ENCODE measurements around the gene SPARC.
"Not testable (repeated sequence)": the region's sequence is repeated elsewhere in the genome, so short reads cannot be mapped to it uniquely, and the experiment has no call there.

Gene SPARC, protein sequence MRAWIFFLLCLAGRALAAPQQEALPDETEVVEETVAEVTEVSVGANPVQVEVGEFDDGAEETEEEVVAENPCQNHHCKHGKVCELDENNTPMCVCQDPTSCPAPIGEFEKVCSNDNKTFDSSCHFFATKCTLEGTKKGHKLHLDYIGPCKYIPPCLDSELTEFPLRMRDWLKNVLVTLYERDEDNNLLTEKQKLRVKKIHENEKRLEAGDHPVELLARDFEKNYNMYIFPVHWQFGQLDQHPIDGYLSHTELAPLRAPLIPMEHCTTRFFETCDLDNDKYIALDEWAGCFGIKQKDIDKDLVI

DNA sequence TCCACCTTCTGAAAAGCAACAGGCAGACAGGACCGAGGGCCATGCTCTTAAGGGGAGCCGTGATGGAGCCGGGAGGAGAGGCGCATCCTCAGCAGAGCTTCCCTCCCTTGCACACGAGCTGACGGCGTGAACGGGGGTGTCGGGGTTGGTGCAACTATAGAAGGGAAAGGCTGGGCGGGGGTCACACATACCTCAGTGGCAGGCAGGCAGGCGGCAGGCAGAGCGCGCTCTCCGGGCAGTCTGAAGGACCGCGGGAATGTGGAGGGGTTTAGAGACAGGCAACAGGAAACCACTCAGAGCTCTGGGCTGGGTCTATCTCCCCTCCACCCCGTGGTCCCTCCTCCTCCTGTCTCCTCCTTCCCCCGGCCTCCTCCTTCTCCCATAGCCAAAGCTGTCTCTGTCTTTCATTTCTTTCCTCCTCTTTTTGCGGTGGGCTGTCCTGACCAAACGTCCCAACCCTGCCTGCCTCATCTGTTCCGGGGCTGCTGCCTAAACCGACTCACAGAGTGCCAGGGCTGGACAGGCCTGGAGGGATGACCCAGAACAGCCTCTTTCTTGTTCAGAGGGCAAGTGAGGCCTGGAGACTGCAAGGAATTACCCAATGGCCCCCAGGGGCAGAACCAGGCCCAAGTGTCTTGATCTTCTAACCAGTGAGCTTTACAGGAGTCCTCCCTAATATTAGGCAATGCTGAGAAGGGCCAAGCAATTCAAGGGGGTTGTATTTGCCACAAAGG is at the start of gene SPARC:
Gene SPARC, minus strand, starts transcription at position 242 of the 734 bp plus-strand sequence. CDS start 10,727 bp downstream, outside the sequence.
- H3K27ac ChIP-seq = no peak within 1 kb of the TSS
- TF ChIP-seq, protein P1, sequence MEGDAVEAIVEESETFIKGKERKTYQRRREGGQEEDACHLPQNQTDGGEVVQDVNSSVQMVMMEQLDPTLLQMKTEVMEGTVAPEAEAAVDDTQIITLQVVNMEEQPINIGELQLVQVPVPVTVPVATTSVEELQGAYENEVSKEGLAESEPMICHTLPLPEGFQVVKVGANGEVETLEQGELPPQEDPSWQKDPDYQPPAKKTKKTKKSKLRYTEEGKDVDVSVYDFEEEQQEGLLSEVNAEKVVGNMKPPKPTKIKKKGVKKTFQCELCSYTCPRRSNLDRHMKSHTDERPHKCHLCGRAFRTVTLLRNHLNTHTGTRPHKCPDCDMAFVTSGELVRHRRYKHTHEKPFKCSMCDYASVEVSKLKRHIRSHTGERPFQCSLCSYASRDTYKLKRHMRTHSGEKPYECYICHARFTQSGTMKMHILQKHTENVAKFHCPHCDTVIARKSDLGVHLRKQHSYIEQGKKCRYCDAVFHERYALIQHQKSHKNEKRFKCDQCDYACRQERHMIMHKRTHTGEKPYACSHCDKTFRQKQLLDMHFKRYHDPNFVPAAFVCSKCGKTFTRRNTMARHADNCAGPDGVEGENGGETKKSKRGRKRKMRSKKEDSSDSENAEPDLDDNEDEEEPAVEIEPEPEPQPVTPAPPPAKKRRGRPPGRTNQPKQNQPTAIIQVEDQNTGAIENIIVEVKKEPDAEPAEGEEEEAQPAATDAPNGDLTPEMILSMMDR (IDR thresholded peaks at IDR 0.05) = no peak
- TF ChIP-seq ZFX (IDR thresholded peaks at IDR 0.05; ENCODE audit: borderline replicate concordance) = no peak

DNA sequence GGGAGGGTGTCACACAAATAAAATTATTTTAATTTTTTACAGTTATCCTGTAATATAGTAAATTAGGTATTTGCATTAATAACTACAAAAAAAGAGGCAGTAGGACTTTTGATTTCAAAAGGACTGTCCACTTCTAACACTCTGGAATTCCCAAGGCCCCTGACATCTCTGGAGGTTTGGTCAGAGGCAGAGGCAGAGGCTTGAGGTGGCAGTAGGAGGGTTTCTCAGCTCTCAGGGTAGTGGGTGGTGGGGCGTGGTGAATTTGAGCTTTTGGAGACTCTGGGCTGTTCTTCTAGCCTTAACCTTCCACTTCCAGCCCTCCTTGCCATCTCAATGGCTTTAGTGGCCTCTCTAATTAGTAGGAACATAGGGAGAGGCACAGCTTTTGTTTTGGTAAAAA is 48.9 kb upstream of the SPARC start:
- no peak for TF ChIP-seq ZFX (IDR thresholded peaks at IDR 0.05; ENCODE audit: borderline replicate concordance)
- TF ChIP-seq, protein P1 (IDR thresholded peaks at IDR 0.05) = no peak
- no peak overlapping the region for H3K27ac ChIP-seq

DNA sequence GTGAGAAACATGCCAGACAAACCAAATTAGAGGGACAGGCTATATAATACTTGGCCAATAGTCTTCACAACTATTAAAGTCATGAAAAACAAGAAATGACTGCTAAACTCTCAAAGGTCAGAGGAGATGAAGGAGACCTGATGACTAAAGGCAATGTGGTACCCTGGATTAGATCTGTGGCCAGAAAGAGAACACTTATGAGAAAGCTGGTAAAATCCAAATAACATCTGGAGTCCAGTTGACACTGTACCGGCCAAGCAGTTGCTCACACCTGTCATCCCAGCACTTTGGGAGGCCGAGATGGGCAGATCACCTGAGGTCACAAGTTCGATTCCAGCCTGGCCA is 47.3 kb upstream of the SPARC start:
- H3K27ac ChIP-seq = no peak overlapping the region
- TF ChIP-seq, protein P1 (IDR thresholded peaks at IDR 0.05) = no peak
- TF ChIP-seq ZFX (IDR thresholded peaks at IDR 0.05; ENCODE audit: borderline replicate concordance) = no peak

DNA sequence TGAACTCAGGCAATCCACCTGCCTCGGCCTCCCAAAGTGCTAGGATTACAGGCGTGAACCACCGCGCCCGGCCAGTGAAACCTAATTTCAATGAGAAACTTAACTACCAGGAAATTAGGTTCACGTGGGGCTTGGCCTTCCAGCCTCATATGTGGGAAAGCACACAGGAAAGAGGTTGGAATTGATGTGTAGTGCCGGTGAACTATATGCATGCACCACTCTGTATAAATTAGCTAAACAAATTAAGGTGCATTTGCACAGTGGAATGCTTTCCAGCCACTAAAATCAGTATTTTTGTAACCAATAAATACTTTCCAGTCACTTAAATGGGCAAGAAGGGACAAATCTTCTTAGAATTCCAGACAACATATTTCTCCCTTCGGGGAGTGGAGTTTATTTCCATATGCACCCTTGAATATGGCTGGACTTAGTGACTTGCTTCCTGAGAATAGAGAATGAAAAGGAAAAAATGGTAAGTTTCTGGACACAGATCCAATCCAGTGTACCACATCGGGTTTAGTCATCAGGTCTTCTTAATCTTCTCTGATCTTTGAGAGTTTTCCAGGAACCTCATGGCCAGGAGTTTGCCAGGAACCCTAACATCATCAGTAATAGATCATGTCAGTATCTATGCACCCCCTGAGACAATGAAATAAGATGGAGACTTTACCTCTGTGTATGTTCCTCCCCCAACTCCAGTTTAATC is 46.8 kb upstream of the SPARC start:
- H3K27ac ChIP-seq = no peak overlapping the region
- no peak for TF ChIP-seq ZFX (IDR thresholded peaks at IDR 0.05; ENCODE audit: borderline replicate concordance)
- TF ChIP-seq, protein P1 (IDR thresholded peaks at IDR 0.05) = no peak

DNA sequence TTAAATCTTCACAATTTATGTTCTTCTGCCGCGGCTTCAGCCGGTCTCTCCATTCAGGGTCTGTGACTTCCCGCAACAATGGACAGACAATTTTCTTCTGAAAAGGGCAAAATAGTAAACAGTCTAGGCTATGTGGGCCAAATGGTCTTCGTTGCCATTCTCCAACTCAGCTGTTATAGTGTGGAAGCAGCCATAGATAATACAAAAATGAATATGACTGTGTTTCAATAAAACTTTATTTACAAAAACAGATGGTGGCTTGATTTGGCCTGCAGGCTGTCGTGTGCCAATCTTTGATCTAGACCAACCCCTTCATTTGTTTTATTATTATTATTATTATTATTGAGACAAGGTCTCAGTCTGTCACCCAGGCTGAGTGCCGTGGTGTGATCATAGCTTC is 43.7 kb upstream of the SPARC start:
- no peak overlapping the region for H3K27ac ChIP-seq
- TF ChIP-seq, protein P1 (IDR thresholded peaks at IDR 0.05) = no peak
- TF ChIP-seq ZFX (IDR thresholded peaks at IDR 0.05; ENCODE audit: borderline replicate concordance) = no peak

DNA sequence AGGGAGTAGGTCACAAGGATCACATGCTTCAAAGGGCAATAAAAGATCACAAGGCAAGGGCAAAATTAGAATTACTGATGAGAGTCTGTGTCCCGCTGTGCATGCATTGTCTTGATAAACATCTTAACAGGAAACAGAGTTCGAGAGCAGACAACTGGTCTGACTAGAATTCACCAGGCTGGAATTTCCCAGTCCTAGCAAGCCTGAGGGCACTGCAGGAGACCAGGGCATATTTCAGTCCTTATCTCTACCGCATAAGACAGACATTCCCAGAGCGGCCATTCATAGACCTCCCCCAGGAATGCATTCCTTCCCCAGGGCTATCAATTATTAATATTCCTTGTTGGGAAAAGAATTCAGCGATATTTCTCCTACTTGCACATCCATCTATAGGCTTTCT is 42.9 kb upstream of the SPARC start:
- H3K27ac ChIP-seq = not testable (repeated sequence)

DNA sequence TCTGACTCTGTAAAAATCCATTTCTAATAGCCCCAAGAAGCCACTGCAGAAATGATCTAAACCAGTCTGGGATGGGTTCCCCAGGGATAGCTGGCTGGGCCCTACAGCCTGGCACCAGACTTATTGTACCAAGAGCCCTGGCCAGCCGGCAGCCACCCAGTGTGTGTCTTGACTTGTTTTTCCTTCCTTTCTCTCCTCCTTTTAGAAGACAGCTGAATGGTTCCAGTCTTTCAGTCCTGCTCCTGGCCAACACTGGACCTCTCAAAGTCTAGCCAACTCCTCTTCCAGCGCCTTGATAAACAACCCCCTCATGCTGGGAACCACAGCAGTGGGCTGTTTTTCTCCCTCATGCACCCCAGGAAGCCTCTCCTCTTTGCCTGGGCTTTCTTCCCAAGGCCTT is 37.6 kb upstream of the SPARC start:
- no peak for TF ChIP-seq ZFX (IDR thresholded peaks at IDR 0.05; ENCODE audit: borderline replicate concordance)
- TF ChIP-seq, protein P1 (IDR thresholded peaks at IDR 0.05) = no peak
- H3K27ac ChIP-seq = no peak overlapping the region
